HL-60/S4 treated with retinoic acid at 250 ng/mL for 4 days and 3 days (cell line): ENCODE results near the gene ZNF343.
"Not testable (repeated sequence)": the region's sequence is repeated elsewhere in the genome, so short reads cannot be mapped to it uniquely, and the experiment has no call there.

Experiments used
- in situ Hi-C: fragments of 300-500 bp; cut with MboI; formaldehyde crosslinking; loops from 2 replicates; pipeline ENCODE4 v1.7.0; 2022; ENCODE audit warnings: low sequenced_read_pairs

The ZNF343 gene

DNA sequence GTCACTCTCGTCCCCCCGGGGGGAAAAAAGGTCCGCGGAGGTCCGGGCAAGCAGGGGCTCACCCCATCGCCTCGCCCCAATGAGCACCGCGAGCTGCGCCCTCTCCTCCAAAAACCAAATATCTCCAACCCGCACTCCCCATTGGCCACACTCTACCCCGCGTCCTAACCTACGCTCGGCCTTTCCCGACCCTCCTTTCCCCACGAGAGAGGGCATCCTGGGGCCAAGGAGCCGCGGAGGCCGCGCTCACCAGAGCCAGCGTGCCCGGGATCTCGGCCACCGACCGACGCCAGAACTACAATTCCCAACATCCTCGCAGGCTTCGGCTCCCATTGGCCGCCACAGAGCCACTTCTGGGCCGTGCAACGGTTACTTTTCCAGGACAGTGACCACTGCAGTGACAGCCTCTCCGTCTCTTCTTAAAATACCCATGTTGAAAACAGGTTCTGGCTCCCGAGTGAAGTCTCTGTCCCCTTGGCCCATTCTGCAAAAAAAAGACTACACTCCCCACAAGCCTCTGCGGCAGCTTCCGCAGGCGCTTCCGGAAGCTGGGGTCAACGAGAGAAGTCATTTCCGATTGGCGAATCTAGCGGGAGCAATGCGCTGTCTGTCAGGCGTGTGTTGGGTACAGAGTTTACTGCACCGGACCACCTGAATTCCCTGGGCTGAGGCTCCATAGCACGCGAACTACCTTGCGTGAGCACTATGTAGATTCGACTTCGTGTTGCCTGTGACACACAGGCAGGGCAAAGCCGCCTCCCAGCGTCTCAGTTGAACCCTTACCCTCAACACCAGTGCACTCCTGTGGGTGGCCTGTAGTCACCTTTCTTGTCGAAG lies at the start of gene ZNF343:
ZNF343 (minus strand) TSS at position 285 of the 837 bp plus-strand sequence. CDS start 15,020 bp downstream, outside the sequence.
- in situ Hi-C loops: no loop called here

DNA sequence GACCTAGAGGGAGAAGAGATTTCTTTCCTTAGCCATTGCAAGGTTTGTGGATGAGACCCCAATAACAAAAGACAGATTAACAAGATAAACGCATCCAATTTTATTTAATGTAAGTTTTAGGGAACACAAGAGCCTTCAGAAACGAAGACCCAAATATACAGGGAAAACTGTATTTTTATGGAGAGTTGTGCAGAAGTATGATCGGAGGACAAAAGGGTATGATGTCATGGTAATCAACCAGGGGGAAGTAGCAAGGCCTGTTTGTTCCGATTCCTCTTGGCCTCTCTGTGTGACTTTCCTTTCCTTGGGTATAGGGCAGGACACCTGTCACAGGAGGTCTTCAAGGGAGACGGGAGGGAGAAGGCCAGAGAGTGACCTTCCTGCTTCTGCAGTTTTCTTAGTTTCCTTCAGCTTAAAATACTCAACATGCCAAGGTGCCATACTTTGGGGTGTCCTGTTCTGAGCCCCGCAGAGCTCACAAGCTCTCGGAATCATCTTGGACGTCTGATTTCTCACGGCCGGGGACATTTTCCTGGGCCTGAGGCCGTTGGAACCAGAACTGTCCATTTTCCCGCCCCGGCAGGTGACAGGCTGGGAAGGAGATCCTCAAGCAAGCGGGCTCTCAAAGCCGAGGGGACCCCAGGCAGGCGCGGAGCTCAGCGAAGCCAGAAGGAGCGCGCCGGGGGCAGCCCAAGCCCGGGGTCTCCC lies 49.3 kb upstream of the ZNF343 start:
- in situ Hi-C loops: no loop called here

DNA sequence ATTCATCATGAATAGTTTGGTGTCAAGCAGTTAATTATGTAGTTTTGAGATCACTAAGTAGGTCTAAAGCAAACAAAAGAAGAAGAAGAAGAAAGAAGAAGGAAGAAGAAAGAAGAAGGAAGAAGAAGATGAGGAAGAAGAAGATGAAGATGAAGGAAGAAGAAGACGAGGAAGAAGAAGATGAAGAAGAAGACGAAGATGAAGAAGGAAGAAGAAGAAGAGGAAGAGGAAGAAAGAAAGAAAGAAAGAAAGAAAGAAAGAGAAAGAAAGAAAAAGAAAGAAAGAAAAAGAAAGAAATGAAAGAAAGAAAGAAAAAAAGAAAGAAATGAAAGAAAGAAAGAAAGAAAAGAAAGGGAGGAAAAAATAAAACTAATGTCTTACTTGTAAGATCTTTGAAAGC lies 36.9 kb upstream of the ZNF343 start:
- in situ Hi-C loops: no loop called here

DNA sequence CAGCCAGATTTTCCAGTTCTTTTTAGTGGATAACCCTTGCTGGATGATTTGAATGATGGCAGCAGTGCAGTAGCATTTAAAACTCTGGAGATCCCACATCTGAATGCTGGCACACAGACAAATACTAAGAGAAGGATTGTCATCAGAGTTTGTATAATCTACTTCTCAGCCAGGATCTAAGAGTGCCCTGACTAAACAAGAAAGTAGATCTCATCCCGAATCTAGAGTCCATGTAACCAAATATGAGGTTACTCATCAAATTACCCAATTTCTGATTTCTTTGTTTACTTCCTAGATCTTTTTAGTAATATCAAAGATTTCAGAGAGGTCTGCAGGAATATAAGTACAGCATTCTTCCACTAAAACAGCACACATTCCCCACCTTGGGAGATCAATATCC lies 35.5 kb upstream of the ZNF343 start:
- in situ Hi-C loops: no loop called here

DNA sequence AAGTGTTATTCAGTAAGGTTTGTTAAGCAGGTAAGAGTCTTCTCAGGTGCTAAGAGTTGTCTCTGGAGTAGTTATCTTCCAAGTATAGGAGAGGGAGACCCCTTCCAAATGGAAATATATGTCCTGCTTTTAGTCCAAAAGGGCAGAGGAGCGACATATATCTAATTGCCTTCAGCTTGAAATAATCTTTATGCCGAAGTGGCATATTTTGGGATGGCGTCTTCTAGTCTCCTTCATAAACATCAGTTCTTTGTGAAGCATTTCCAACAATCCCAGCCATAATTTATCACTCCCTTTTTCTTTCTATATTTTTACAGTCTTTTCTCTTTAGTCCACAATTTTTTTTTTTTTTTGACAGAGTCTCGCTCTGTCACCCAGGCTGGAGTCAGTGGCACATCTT lies 33.6 kb upstream of the ZNF343 start:
- in situ Hi-C loops: no loop called here

DNA sequence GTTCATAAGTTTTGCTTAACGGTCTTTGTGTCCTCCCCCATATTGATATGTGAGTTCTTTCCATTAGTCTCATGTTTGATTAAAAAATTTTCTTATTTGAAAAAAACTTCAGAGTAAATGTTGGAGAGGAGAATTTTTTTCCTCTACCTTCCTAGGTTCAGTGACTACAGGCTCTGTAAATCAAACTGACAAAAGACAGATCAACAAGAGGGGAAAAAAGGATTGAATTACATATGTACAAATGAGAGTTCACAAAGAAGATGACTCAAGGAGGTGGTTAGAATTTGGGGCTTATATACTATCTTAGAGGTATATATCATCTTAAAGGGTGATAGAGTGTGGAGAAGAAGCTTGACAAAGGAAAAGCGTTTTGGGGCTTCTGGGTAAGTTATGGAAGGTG lies 33.2 kb upstream of the ZNF343 start:
- in situ Hi-C loops: no loop called here

DNA sequence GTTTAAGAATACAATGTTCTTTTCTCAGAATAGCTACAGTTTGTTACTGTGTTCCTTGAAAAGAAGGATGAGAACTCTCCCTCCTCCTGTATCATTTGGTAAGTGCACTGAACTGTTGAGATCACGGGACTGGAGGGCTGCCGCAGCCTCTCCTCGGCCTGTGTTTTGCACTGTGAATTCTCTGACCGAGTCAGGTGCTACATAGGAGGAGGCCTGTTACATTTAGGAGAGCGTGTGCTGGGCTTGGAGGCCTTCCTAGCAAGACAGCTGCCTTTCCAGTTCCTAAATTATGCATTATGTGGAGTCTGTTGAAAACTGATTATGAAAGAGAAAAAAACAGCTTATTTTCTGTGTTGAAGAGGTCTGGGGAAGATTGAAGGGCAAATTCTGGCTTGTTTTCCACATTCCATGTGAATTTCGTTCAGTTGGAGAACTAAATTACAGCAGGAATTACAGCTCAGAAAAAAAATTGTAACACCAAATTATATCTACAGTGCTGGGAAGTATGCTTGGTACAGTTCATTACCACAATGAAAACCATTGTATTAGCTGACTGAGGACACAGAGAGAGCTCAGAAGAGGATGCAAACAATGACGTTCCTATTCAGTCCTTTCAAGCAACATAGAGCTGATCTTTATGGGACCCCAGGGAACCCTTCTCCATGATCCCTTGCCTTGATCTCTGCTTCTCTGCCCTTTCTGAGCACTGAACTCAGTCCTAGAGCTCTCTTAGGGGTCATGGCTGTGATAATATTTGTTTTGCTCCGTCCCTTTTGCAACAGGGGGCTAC lies 30.4 kb upstream of the ZNF343 start:
- in situ Hi-C loops: no loop called here

DNA sequence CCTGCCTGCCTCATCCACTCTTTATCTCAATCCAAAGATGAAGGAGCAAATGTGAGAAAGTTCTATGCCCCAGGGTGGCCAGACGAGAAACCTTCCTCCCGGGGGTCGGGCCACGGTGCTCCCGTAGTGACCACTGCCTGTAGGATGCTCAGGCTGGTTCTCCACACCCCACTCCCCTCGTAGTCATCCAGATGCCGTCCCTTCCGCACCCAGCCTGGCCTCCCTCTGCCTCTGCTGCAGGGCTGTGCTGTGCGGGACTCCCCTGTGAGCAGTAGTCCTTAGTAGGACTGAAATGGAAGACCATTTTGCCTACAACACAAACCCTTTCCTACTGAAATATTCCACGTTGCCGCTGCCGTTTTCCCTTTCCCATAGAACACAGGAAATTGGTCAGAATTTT lies 29.6 kb upstream of the ZNF343 start:
- in situ Hi-C loops: no loop called here

DNA sequence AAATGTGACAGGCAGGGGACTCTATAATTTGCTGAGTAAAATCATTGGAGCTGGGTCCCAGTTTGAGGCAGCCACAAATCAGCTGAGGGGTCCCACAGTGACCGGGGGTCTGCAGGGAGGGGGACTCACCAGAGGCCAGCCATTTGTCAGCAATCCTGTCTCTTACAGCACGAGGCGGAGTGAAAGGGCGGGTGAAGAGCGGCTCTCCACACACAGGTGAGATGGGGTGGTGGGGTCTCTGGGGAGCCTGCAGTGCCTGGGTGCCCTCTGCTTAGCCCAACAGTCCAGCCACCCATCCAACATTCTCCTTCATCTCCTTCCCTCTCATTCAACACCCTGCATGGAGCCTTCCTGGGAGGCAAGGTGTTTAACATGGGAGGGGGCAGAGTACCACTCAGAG lies 28.4 kb upstream of the ZNF343 start:
- in situ Hi-C loops: no loop called here

DNA sequence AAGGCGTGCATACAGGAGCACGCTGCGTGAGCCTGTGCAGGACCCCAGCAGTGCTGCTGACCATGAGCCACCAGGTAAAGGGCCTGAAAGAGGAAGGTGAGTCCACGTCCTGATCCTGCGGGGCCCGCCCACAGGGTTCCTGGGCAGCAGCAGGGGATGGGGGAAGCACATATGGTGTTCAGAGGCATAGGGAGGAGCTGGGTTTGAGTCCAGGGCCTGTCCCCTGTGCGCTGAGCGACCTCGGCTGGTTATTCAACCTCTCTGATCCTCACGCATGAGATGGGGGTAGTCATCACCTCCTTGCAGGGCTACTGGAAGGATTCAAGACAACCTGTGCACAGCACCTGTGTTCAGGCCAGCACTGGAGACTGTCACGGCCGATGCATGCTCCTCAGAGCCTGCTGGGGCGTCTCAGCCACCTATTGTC lies 27.9 kb upstream of the ZNF343 start, which contains the start of gene TMC2:
TMC2 (plus strand) TSS at position 14 of the 427 bp plus-strand sequence; CDS start at position 63, 49 bp downstream.
- in situ Hi-C loops: no loop called here

DNA sequence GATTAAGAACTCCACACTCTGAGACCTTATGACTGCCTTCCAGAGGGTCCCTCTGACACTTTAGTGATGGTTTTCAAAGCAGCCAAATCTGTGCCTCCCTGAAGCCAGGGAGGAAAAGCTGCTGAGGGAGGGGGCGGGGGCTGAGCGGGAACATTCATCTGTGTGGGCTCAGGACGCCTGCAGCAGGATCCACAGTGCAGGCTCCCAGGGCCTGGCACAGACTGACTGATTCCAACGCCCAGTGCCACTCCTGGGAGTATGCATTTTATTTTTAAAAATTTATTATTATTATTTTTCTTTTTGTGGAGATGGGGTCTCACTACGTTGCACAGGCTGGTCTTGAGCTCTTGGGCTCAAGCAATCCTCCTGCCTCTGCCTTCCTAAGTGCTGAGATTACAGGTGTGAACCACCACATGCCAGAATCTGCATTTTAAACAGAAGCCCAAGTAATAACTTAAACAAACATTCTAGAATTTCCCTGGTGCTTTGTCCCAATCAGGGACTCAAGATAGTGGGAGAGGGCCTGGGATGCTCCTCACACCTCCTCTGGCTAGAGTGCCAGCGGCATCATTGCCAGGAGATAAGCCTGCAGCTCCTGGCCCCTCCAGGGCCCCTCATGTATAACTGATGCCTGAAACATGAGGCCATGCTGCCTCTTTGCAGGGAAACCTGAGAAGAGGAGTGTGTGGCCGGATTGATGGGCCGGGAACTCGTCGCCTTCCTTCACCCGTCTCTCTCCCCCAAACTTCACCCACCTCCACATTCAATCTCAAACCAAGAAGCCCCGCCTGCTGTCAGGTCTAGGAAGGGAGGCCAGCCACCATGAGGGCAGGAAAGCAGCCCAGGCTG lies 27.2 kb upstream of the ZNF343 start:
- in situ Hi-C loops: no loop called here

DNA sequence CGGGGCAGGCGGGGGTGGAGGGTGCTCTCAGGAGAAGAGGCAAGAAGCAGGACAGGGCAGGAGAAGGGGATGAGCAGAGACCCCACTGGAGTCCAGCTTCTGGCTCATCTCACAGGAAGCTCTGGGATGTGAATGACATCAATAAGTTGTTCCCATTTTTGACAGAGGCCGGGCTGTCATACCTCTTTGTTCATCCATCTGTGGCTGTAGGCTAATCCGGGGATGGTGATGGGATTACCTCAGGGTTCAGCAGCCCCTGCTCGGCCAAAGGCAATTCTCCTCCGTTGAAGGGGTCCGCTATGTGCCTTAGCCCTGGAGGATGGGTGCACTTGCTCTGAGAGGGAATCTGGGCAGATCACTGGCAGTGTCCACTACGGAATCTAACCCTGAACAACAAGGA lies 24.4 kb upstream of the ZNF343 start:
- in situ Hi-C loops: no loop called here

DNA sequence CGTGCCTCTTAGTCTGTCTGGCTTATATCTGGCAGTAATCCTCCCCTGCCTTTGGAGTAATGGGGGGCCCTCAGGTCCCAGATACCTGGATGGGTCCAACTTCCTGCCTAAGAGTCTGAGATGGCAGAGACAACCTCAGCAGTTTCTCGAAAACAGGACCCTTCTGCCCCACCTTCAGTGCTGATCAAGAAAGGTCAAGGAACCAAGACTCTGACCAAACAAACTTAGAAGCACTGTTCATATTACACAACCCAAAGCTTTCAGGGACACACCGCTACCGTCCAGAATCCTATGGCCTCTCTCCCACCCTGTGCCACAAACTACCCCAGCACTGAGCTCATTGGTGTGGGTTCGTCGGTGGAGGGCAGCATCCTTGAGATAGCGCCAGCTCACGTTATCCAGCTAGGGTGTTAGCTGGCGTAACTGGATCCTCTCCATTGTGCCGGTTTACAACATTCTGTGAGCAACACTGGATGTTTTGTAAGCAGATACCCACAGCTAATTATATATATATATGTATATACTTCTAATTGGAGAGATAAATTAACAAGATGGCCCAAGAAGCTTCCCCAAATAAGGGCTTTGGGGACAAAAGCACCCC lies 20.1 kb upstream of the ZNF343 start:
- in situ Hi-C loops: no loop called here

DNA sequence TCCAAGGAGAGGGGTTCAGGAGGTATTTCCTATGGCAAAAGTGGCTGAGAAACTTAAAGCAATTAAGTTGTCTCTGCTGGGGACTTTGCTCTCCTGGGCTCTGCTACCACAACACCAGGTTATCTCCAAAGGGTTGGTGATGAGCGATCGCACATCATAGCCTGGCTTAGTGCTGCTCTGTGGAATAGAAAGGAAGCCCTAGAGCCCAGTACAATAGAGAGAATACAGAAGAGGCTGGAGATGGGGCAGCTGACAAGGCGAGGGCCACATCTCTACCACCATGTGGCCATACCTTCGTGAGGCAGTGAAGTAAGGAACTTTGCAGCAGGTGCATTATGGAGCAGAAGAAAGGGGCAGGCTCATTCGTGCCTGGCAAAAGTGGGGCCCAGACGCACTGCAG lies 19.0 kb upstream of the ZNF343 start:
- in situ Hi-C loops: no loop called here

DNA sequence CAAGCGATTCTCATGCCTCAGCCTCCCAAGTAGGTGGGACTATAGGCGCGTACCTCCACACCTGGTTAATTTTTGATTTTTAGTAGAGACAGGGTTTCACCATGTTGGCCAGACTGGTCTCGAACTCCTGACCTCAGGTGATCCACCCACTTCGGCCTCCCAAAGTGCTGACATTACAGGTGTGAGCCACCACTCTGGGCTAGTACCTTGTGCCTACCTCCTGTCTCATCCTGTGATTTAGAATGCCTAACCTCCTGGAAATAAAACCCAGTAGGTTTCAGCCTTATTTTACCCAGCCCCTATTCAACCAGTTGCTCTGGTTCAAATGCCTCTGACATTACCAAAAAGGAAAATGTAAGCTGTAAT lies 17.5 kb upstream of the ZNF343 start:
- in situ Hi-C loops: not testable (repeated sequence)

DNA sequence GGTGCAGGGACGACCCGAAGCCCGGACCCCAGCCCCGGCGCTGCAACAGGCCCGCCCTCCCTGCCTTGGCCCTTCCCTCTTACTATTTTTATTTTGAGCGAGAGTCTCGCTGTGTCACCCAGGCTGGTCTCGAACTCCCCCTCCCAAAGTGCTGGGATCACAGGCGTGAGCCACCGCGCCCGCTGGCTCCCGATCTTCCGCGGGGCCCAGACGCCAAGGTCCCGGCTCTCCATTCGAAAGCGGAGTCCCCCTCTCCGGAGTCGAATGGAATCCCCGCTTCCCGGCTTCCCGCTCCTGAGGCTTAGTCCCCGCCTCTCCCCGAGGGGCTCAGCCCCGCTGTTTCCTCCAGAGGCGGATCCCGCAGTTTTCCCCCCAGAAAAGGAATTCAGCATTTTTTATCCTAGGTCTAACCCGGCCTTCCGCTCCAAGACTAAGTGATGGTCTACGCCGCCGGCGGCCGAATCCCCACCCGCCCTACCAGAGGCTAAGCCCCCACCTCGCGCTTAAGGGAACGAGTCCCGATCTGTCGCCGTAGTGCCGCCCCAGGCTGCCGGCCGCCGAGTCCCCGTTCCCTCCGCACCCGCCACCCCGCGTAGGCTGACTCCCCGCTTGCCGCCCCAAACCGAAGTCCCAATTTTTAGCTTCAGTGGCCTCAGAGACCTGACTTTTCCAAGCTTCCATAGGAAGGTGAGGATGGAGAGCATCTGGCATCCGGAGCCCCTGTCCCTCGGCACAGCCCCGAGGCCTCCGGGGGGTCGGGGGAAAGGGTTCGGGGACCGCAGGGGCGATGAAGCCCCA lies 16.2 kb upstream of the ZNF343 start:
- in situ Hi-C loops: no loop called here

DNA sequence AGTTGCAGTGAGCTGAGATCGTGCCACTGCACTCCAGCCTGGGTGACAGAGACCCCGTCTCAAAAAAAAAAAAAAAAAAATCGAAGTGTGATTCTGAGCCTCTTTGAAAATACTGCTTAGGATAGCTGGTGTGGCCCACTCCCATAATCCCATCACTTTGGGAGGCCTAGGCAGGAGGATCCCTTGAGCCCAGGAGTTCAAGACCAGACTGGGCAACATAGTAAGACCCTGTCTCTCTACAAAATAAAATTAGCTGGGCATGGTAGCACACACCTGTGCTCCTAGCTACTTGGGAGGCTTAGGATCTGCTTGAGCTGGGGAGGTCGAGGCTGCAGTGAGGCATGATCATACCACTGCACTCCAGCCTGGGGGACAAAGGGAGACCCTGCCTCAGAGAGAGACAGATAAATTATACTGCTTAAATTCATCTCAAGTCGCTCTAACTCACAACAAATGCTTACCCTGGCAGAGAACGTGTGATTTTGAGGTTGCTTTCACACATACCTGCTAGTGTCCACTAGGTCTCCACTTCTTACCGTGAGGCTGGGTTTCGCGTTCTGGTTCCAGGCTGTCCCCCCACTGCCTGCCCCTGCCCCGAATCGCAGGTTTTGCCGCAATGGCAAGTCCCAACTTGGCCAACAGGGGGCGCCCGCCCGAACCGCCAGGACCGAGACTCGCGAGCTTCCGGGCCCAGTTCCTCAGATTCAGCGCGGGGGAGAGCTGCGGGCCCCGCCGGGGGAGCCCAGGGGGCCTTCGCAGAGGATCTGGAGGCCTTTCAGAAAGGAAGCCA lies 15.4 kb upstream of the ZNF343 start:
- in situ Hi-C loops: no loop called here

DNA sequence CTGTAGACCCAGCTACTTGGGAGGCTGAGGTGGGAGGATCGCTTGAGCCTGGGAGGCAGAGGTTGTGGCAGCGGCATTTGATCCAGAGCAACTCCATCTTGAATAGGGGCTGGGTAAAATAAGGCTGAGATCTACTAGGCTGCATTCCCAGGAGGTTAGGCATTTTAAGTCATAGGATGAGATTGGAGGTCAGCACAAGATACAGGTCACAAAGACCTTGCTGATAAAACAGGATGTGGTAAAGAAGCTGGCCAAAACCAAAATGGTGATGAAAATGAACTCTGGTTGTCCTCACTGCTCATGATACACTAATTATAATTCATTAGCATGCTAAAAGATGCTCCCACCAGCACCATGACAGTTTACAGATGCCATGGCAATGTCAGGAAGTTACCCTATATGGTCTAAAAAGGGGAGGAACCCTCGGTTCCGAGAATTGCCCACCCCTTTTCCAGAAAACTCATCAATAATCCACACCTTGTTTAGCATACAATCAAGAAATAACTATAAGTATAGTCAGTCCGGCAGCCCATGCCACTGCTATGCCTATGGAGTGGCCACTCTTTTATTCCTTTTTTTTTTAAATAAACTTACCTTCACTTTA lies 14.2 kb upstream of the ZNF343 start:
- in situ Hi-C loops: not testable (repeated sequence)
